GM19468 (cell line): Measurements from ENCODE around the gene ESPNL.

ENCODE experiments used
- ATAC-seq: cut with Tn5 transposase; IDR thresholded peaks from one replicate; pipeline ENCODE4 v1.9.1; 2021; ENCODE audit warnings: mild to moderate bottlenecking, moderate library complexity, moderate number of reproducible peaks; ENCODE audit not compliant: unreplicated experiment; ENCODE audit errors: extremely low read depth

ESPNL gene

GRCh38 chr2:238154570-238154969 lies 54.4 kb downstream of the ESPNL start:
- ATAC-seq, result no peak

GRCh38 chr2:238155051-238155760 lies 55.1 kb downstream of the ESPNL start:
- no peak for ATAC-seq

- no peak for ATAC-seq
Observed at GRCh38 chr2:238155761-238156694, 55.9 kb downstream of the ESPNL start.

- ATAC-seq, result no peak
Observed at GRCh38 chr2:238157506-238158017, 57.4 kb downstream of the ESPNL start.

- ATAC-seq, result no peak
Observed at GRCh38 chr2:238158018-238158508, 57.9 kb downstream of the ESPNL start.

GRCh38 chr2:238158509-238159070 lies 58.5 kb downstream of the ESPNL start, which contains the start of gene ERFE:
Gene ERFE, plus strand, starts transcription at chr2:238158970. Its CDS starts 38 bp downstream, at chr2:238159008.
- ATAC-seq, result no peak

GRCh38 chr2:238159071-238159539 lies 59.0 kb downstream of the ESPNL start:
- no peak for ATAC-seq

GRCh38 chr2:238159661-238160205 lies 59.6 kb downstream of the ESPNL start:
- ATAC-seq, result no peak

- no peak for ATAC-seq
Observed at GRCh38 chr2:238160206-238161129, 60.3 kb downstream of the ESPNL start.

GRCh38 chr2:238161291-238162051 lies 61.3 kb downstream of the ESPNL start:
- no peak for ATAC-seq

- no peak for ATAC-seq
Observed at GRCh38 chr2:238162251-238162845, 62.2 kb downstream of the ESPNL start.

- no peak for ATAC-seq
Observed at GRCh38 chr2:238162846-238163441, 62.8 kb downstream of the ESPNL start.

- no peak for ATAC-seq
Observed at GRCh38 chr2:238163481-238164198, 63.5 kb downstream of the ESPNL start.

- ATAC-seq, result no peak
Observed at GRCh38 chr2:238164906-238165287, 64.8 kb downstream of the ESPNL start.

- ATAC-seq, result no peak
Observed at GRCh38 chr2:238165288-238165921, 65.3 kb downstream of the ESPNL start.
